GM23338 (cell line): ENCODE data around the gene CACNA2D2. TPM values are rescaled to one million over a fixed set of nuclear protein-coding genes. Genes with fewer than 3 reads are reported as not detected.

Source experiments
- ATAC-seq: fragments of 200-7000 bp; cut with Tn5 transposase; 3 replicates; pipeline ENCODE4 v1.9.1; 2020
- DNase-seq: peaks from one replicate; pipeline ENCODE4 v3.0.0-alpha.2; 2015; ENCODE audit warnings: low spot score
- H2AFZ ChIP-seq: fragments of 200-600 bp; sonication (generic); 2 replicates; pipeline ENCODE4 v1.8.0; 2016; ENCODE audit warnings: antibody characterized with exemption, mild to moderate bottlenecking, moderate library complexity
- H3F3A ChIP-seq: fragments of 200-600 bp; sonication (generic); replicated peaks from 2 replicates; pipeline ENCODE4 v1.8.0; 2017; ENCODE audit warnings: antibody characterized with exemption, mixed run types, low read depth
- H3K27ac ChIP-seq: fragments of 200-600 bp; sonication (generic); 2 replicates; pipeline ENCODE4 v1.6.1; 2016; ENCODE audit warnings: low read depth
- H3K27me3 ChIP-seq: fragments of 200-600 bp; sonication (generic); 2 replicates; pipeline ENCODE4 v1.8.0; 2016; ENCODE audit warnings: mild to moderate bottlenecking, mixed run types, moderate library complexity; ENCODE audit not compliant: insufficient read depth
- H3K36me3 ChIP-seq: fragments of 200-600 bp; sonication (generic); 2 replicates; pipeline ENCODE4 v1.8.0; 2016; ENCODE audit warnings: mild to moderate bottlenecking; ENCODE audit not compliant: insufficient read depth
- H3K4me1 ChIP-seq: fragments of 200-600 bp; sonication (generic); 2 replicates; pipeline ENCODE4 v1.8.0; 2016; ENCODE audit warnings: mild to moderate bottlenecking, moderate library complexity; ENCODE audit not compliant: insufficient read depth
- H3K4me2 ChIP-seq: fragments of 200-600 bp; sonication (generic); 2 replicates; pipeline ENCODE4 v1.7.1; 2017; ENCODE audit warnings: mixed run types
- H3K4me3 ChIP-seq: fragments of 200-600 bp; sonication (generic); 2 replicates; pipeline ENCODE4 v1.6.1; 2016; ENCODE audit warnings: mixed run types
- H3K79me2 ChIP-seq: fragments of 200-600 bp; sonication (generic); replicated peaks from 2 replicates; pipeline ENCODE4 v1.8.0; 2017; ENCODE audit warnings: mild to moderate bottlenecking; ENCODE audit not compliant: insufficient read depth
- H3K9me2 ChIP-seq: fragments of 200-600 bp; sonication (generic); 2 replicates; pipeline ENCODE4 v1.8.0; 2017; ENCODE audit not compliant: insufficient read depth
- H4K20me1 ChIP-seq: fragments of 200-600 bp; sonication (generic); replicated peaks from 2 replicates; pipeline ENCODE4 v1.8.0; 2017; ENCODE audit warnings: mild to moderate bottlenecking; ENCODE audit not compliant: insufficient read depth
- H3K27ac Mint-ChIP-seq: 2 replicates; pipeline ENCODE4 v1.8.0; 2020; ENCODE audit warnings: inconsistent platforms, mild to moderate bottlenecking, moderate library complexity, mixed read lengths
- H3K27me3 Mint-ChIP-seq: 3 replicates; pipeline ENCODE4 v1.8.0; 2022; ENCODE audit warnings: low read depth, mild to moderate bottlenecking, moderate library complexity, mixed read lengths, inconsistent platforms; ENCODE audit not compliant: insufficient read depth, poor library complexity
- H3K36me3 Mint-ChIP-seq: 3 replicates; pipeline ENCODE4 v1.8.0; 2021; ENCODE audit warnings: low read depth, mild to moderate bottlenecking, inconsistent platforms, moderate library complexity, mixed read lengths
- H3K4me1 Mint-ChIP-seq: 3 replicates; pipeline ENCODE4 v1.8.0; 2020; ENCODE audit warnings: mild to moderate bottlenecking, inconsistent platforms, mixed read lengths
- H3K4me3 Mint-ChIP-seq: 3 replicates; pipeline ENCODE4 v1.8.0; 2021; ENCODE audit warnings: moderate library complexity, mild to moderate bottlenecking, inconsistent platforms, mixed read lengths
- H3K9me3 Mint-ChIP-seq: 3 replicates; pipeline ENCODE4 v1.8.0; 2020; ENCODE audit warnings: moderate library complexity, mild to moderate bottlenecking, inconsistent platforms, mixed read lengths
- CREB1 ChIP-seq: fragments of 250-450 bp; sonication (Bioruptor Pico); IDR thresholded peaks from 2 replicates; pipeline ENCODE4 v1.5.0; 2020; ENCODE audit warnings: low read depth, mild to moderate bottlenecking, moderate library complexity
- ETS1 ChIP-seq: IDR thresholded peaks from 2 replicates; pipeline ENCODE4 v1.6.1; 2016; ENCODE audit warnings: antibody characterized with exemption
- EZH2 ChIP-seq: fragments of 200-600 bp; sonication (generic); IDR thresholded peaks from one replicate; pipeline ENCODE4 v1.8.0; 2017; ENCODE audit warnings: antibody characterized with exemption, mild to moderate bottlenecking, low read depth; ENCODE audit not compliant: unreplicated experiment
- EZH2phosphoT487 ChIP-seq: fragments of 200-600 bp; sonication (generic); IDR thresholded peaks from one replicate; pipeline ENCODE4 v1.8.1; 2018; ENCODE audit warnings: antibody characterized with exemption; ENCODE audit not compliant: unreplicated experiment
- JUNB ChIP-seq: IDR thresholded peaks from one replicate; pipeline ENCODE4 v1.6.1; 2016; ENCODE audit warnings: antibody characterized with exemption; ENCODE audit not compliant: unreplicated experiment
- NANOG ChIP-seq: IDR thresholded peaks from 2 replicates; pipeline ENCODE4 v1.6.1; 2016; ENCODE audit warnings: antibody characterized with exemption, borderline replicate concordance
- POLR2AphosphoS5 ChIP-seq: IDR thresholded peaks from 2 replicates; pipeline ENCODE4 v1.6.1; 2016; ENCODE audit warnings: antibody characterized with exemption, low read depth
- STAT1 ChIP-seq: IDR thresholded peaks from one replicate; pipeline ENCODE4 v1.6.1; 2016; ENCODE audit warnings: antibody characterized with exemption; ENCODE audit not compliant: unreplicated experiment
- ZNF114 ChIP-seq: fragments of 250-450 bp; sonication (Bioruptor Pico); IDR thresholded peaks from 2 replicates; pipeline ENCODE4 v1.5.0; 2020; ENCODE audit warnings: mild to moderate bottlenecking, moderate library complexity
- ZNF331 ChIP-seq: fragments of 250-450 bp; sonication (Bioruptor Pico); IDR thresholded peaks from 2 replicates; pipeline ENCODE4 v1.5.0; 2020; ENCODE audit warnings: low read depth, mild to moderate bottlenecking, moderate library complexity
- polyA plus RNA-seq: library from polyadenylated mRNA; unstranded; fragments of >200 nt; fragmentation: Nextera tagmentation; extraction: Ambion mirVana; gene quantifications from 2 replicates; pipeline ENCODE4 v1.2.1, GENCODE V29; 2016
- total RNA-seq: library from RNA; depleted of rRNA; stranded (reverse); fragments of >200 nt; shearing (Covaris generic); gene quantifications from 2 replicates; pipeline ENCODE4 v1.2.3, GENCODE V29; 2014
- TF ChIP-seq, protein P1 (sequence below): IDR thresholded peaks from one replicate; pipeline ENCODE4 v1.6.1; 2018; ENCODE audit warnings: antibody characterized with exemption; ENCODE audit not compliant: unreplicated experiment
- TF ChIP-seq, protein P2 (sequence below), 2 experiments: fragments of 200-600 bp in 1 of 2; sonication (generic) in 1 of 2; conservative IDR thresholded peaks; 2 replicates each; pipeline versions ENCODE4 v1.5.1 to v1.6.1; 2016 to 2017; ENCODE audit warnings: antibody characterized with exemption in 2 of 2, low read depth in 2 of 2, mild to moderate bottlenecking in 2 of 2, moderate library complexity in 1 of 2
- TF ChIP-seq, protein P3 (sequence below): fragments of 250-450 bp; sonication (Bioruptor Pico); IDR thresholded peaks from 2 replicates; pipeline ENCODE4 v1.5.0; 2020; ENCODE audit warnings: mild to moderate bottlenecking, moderate library complexity

The CACNA2D2 gene
- total and polyA plus RNA-seq, 2 experiments from 2014 or later, result 4.7 to 11.4 TPM

GRCh38 chr3:50534681-50535330, 31.4 kb upstream of the CACNA2D2 start:
- TF ChIP-seq EZH2phosphoT487 (no peak), ETS1 (no peak), NANOG (no peak), CREB1 (CRISPR knock-in tag) (no peak), EZH2 (no peak), ZNF114 (CRISPR knock-in tag) (no peak), ZNF331 (no peak), POLR2AphosphoS5 (no peak), STAT1 (no peak), JUNB (no peak)
- TF ChIP-seq, protein P1, sequence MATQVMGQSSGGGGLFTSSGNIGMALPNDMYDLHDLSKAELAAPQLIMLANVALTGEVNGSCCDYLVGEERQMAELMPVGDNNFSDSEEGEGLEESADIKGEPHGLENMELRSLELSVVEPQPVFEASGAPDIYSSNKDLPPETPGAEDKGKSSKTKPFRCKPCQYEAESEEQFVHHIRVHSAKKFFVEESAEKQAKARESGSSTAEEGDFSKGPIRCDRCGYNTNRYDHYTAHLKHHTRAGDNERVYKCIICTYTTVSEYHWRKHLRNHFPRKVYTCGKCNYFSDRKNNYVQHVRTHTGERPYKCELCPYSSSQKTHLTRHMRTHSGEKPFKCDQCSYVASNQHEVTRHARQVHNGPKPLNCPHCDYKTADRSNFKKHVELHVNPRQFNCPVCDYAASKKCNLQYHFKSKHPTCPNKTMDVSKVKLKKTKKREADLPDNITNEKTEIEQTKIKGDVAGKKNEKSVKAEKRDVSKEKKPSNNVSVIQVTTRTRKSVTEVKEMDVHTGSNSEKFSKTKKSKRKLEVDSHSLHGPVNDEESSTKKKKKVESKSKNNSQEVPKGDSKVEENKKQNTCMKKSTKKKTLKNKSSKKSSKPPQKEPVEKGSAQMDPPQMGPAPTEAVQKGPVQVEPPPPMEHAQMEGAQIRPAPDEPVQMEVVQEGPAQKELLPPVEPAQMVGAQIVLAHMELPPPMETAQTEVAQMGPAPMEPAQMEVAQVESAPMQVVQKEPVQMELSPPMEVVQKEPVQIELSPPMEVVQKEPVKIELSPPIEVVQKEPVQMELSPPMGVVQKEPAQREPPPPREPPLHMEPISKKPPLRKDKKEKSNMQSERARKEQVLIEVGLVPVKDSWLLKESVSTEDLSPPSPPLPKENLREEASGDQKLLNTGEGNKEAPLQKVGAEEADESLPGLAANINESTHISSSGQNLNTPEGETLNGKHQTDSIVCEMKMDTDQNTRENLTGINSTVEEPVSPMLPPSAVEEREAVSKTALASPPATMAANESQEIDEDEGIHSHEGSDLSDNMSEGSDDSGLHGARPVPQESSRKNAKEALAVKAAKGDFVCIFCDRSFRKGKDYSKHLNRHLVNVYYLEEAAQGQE, result no peak
- TF ChIP-seq, protein P2, sequence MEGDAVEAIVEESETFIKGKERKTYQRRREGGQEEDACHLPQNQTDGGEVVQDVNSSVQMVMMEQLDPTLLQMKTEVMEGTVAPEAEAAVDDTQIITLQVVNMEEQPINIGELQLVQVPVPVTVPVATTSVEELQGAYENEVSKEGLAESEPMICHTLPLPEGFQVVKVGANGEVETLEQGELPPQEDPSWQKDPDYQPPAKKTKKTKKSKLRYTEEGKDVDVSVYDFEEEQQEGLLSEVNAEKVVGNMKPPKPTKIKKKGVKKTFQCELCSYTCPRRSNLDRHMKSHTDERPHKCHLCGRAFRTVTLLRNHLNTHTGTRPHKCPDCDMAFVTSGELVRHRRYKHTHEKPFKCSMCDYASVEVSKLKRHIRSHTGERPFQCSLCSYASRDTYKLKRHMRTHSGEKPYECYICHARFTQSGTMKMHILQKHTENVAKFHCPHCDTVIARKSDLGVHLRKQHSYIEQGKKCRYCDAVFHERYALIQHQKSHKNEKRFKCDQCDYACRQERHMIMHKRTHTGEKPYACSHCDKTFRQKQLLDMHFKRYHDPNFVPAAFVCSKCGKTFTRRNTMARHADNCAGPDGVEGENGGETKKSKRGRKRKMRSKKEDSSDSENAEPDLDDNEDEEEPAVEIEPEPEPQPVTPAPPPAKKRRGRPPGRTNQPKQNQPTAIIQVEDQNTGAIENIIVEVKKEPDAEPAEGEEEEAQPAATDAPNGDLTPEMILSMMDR (conservative IDR thresholded peaks at IDR 0.05; ENCODE audit: low read depth in 2 of 2), result no peak
- TF ChIP-seq, protein P3, sequence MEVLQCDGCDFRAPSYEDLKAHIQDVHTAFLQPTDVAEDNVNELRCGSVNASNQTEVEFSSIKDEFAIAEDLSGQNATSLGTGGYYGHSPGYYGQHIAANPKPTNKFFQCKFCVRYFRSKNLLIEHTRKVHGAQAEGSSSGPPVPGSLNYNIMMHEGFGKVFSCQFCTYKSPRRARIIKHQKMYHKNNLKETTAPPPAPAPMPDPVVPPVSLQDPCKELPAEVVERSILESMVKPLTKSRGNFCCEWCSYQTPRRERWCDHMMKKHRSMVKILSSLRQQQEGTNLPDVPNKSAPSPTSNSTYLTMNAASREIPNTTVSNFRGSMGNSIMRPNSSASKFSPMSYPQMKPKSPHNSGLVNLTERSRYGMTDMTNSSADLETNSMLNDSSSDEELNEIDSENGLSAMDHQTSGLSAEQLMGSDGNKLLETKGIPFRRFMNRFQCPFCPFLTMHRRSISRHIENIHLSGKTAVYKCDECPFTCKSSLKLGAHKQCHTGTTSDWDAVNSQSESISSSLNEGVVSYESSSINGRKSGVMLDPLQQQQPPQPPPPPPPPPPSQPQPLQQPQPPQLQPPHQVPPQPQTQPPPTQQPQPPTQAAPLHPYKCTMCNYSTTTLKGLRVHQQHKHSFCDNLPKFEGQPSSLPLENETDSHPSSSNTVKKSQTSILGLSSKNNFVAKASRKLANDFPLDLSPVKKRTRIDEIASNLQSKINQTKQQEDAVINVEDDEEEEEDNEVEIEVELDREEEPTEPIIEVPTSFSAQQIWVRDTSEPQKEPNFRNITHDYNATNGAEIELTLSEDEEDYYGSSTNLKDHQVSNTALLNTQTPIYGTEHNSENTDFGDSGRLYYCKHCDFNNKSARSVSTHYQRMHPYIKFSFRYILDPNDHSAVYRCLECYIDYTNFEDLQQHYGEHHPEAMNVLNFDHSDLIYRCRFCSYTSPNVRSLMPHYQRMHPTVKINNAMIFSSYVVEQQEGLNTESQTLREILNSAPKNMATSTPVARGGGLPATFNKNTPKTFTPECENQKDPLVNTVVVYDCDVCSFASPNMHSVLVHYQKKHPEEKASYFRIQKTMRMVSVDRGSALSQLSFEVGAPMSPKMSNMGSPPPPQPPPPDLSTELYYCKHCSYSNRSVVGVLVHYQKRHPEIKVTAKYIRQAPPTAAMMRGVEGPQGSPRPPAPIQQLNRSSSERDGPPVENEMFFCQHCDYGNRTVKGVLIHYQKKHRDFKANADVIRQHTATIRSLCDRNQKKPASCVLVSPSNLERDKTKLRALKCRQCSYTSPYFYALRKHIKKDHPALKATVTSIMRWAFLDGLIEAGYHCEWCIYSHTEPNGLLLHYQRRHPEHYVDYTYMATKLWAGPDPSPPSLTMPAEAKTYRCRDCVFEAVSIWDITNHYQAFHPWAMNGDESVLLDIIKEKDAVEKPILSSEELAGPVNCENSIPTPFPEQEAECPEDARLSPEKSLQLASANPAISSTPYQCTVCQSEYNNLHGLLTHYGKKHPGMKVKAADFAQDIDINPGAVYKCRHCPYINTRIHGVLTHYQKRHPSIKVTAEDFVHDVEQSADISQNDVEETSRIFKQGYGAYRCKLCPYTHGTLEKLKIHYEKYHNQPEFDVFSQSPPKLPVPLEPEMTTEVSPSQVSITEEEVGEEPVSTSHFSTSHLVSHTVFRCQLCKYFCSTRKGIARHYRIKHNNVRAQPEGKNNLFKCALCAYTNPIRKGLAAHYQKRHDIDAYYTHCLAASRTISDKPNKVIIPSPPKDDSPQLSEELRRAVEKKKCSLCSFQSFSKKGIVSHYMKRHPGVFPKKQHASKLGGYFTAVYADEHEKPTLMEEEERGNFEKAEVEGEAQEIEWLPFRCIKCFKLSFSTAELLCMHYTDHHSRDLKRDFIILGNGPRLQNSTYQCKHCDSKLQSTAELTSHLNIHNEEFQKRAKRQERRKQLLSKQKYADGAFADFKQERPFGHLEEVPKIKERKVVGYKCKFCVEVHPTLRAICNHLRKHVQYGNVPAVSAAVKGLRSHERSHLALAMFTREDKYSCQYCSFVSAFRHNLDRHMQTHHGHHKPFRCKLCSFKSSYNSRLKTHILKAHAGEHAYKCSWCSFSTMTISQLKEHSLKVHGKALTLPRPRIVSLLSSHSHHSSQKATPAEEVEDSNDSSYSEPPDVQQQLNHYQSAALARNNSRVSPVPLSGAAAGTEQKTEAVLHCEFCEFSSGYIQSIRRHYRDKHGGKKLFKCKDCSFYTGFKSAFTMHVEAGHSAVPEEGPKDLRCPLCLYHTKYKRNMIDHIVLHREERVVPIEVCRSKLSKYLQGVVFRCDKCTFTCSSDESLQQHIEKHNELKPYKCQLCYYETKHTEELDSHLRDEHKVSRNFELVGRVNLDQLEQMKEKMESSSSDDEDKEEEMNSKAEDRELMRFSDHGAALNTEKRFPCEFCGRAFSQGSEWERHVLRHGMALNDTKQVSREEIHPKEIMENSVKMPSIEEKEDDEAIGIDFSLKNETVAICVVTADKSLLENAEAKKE, result no peak
- Mint-ChIP-seq H3K27ac (no peak overlapping the region), H3K36me3 (no peaks in the 10 kb centered on the region; the same call in 2 of the 3 replicates), H3K4me3 (no peak overlapping the region), H3K4me1 (peaks cover 47% of the 10 kb centered on the region), H3K9me3 (peaks cover 3% of the 10 kb centered on the region; the same call in 2 of the 3 replicates), H3K27me3 (peaks cover 31% of the 10 kb centered on the region)
- DNase-seq (no peak), ATAC-seq (no peak)
- H4K20me1 ChIP-seq, result no peaks in the 10 kb centered on the region
- peaks cover 28% of the 10 kb centered on the region for H3K4me1 ChIP-seq
- no peaks in the 10 kb centered on the region for H3K36me3 ChIP-seq
- no peak overlapping the region for H2AFZ ChIP-seq
- H3K9me2 ChIP-seq, result no peaks in the 10 kb centered on the region
- H3K4me3 ChIP-seq, result no peak overlapping the region
- no peaks in the 10 kb centered on the region for H3F3A ChIP-seq
- peaks cover 17% of the 10 kb centered on the region for H3K27me3 ChIP-seq
- no peak overlapping the region for H3K27ac ChIP-seq
- no peaks in the 10 kb centered on the region for H3K79me2 ChIP-seq
- no peak overlapping the region for H3K4me2 ChIP-seq
